Measurements from ENCODE around the gene RPS6KL1. TPM values are rescaled to one million over a fixed set of nuclear protein-coding genes. Genes with fewer than 3 reads are reported as not detected.

The RPS6KL1 gene
- total RNA-seq, 2 experiments from 2014 or later, result 12.5 to 12.7 TPM

- Histone ChIP-seq H3K4me3 (ENCODE audit: low read length) (no peak overlapping the region), H3K36me3 (ENCODE audit: insufficient read depth, low read length) (no peaks in the 10 kb centered on the region), H3K27ac (ENCODE audit: low read depth in 1 of 2, low read length in 2 of 2) (no peak overlapping the region), H3K4me1 (ENCODE audit: insufficient read depth, low read length) (peaks cover 3% of the 10 kb centered on the region), H3K9me3 (ENCODE audit: control insufficient read depth in 1 of 2, insufficient read depth in 1 of 2, low read length in 2 of 2) (no peaks in the 10 kb centered on the region), H3K27me3 (ENCODE audit: control insufficient read depth in 1 of 2, insufficient read depth in 2 of 2, low read length in 2 of 2) (peaks cover 0 to 1% of the 10 kb centered on the region in 2 experiments)
- CTCF ChIA-PET, result no interaction called here
- DNase-seq, result no peak
- TF ChIP-seq CTCF (IDR thresholded peaks at IDR 0.05), result no peak
- intact Hi-C loops (cut with DNase I, micrococcal nuclease), result no loop called here
- Mint-ChIP-seq H3K36me3 (ENCODE audit: low read depth) (no peaks in the 10 kb centered on the region), H3K9me3 (no peaks in the 10 kb centered on the region), H3K27ac (no peak overlapping the region), H3K27me3 (no peaks in the 10 kb centered on the region), H3K4me3 (no peak overlapping the region), H3K4me1 (ENCODE audit: low read depth) (no peaks in the 10 kb centered on the region)
- POLR2A ChIA-PET, result interaction anchor here (1.2 kb wide), 1 partner anchor 140 kb away, joined by 3 read pairs; no protein-coding TSS in a partner anchor
- ATAC-seq (ENCODE audit: poor library complexity), result no peak
Observed at GRCh38 chr14:74960736-74961135, 37.7 kb upstream of the RPS6KL1 start.

GRCh38 chr14:74959596-74960180, 36.6 kb upstream of the RPS6KL1 start:
- peaks cover 0 to 5% of the 10 kb centered on the region in 2 experiments for H3K9me3 ChIP-seq (ENCODE audit: control insufficient read depth in 1 of 2, insufficient read depth in 1 of 2, low read length in 2 of 2)
- ChIA-PET POLR2A (no interaction called here), CTCF (no interaction called here)
- H3K27ac ChIP-seq (ENCODE audit: low read depth in 1 of 2, low read length in 2 of 2), result no peak overlapping the region
- no peaks in the 10 kb centered on the region for H3K27me3 Mint-ChIP-seq
- H3K4me3 Mint-ChIP-seq, result no peak overlapping the region
- H3K36me3 Mint-ChIP-seq (ENCODE audit: low read depth), result no peaks in the 10 kb centered on the region
- no peaks in the 10 kb centered on the region for H3K4me1 Mint-ChIP-seq (ENCODE audit: low read depth)
- H3K36me3 ChIP-seq (ENCODE audit: insufficient read depth, low read length), result no peaks in the 10 kb centered on the region
- H3K4me1 ChIP-seq (ENCODE audit: insufficient read depth, low read length), result peaks cover 11% of the 10 kb centered on the region
- no peak overlapping the region for H3K27ac Mint-ChIP-seq
- intact Hi-C loops (cut with DNase I, micrococcal nuclease), result no loop called here
- H3K9me3 Mint-ChIP-seq, result no peaks in the 10 kb centered on the region
- H3K4me3 ChIP-seq (ENCODE audit: low read length), result no peak overlapping the region
- peaks cover 0 to 8% of the 10 kb centered on the region in 2 experiments for H3K27me3 ChIP-seq (ENCODE audit: control insufficient read depth in 1 of 2, insufficient read depth in 2 of 2, low read length in 2 of 2)
- DNase-seq (no peak), ATAC-seq (ENCODE audit: poor library complexity) (no peak)
- no peak for TF ChIP-seq CTCF (IDR thresholded peaks at IDR 0.05)

- H3K9me3 ChIP-seq (ENCODE audit: control insufficient read depth in 1 of 2, insufficient read depth in 1 of 2, low read length in 2 of 2), result peaks cover 0 to 5% of the 10 kb centered on the region in 2 experiments
- DNase-seq (no peak), ATAC-seq (ENCODE audit: poor library complexity) (no peak)
- ChIA-PET POLR2A (no interaction called here), CTCF (no interaction called here)
- H3K27me3 ChIP-seq (ENCODE audit: control insufficient read depth in 1 of 2, insufficient read depth in 2 of 2, low read length in 2 of 2), result peaks cover 8 to 21% of the 10 kb centered on the region in 2 experiments
- H3K9me3 Mint-ChIP-seq, result no peaks in the 10 kb centered on the region
- no peak overlapping the region for H3K27ac Mint-ChIP-seq
- peak overlapping the region; percentile 14 for H3K4me3 Mint-ChIP-seq
- peaks cover 15% of the 10 kb centered on the region for H3K4me1 ChIP-seq (ENCODE audit: insufficient read depth, low read length)
- H3K4me3 ChIP-seq (ENCODE audit: low read length), result no peak overlapping the region
- no peaks in the 10 kb centered on the region for H3K36me3 Mint-ChIP-seq (ENCODE audit: low read depth)
- no peak for TF ChIP-seq CTCF (IDR thresholded peaks at IDR 0.05)
- no peaks in the 10 kb centered on the region for H3K36me3 ChIP-seq (ENCODE audit: insufficient read depth, low read length)
- intact Hi-C loops (cut with DNase I, micrococcal nuclease), result no loop called here
- H3K27me3 Mint-ChIP-seq, result peaks cover 9% of the 10 kb centered on the region
- H3K27ac ChIP-seq (ENCODE audit: low read depth in 1 of 2, low read length in 2 of 2), result no peak overlapping the region
- H3K4me1 Mint-ChIP-seq (ENCODE audit: low read depth), result no peaks in the 10 kb centered on the region
Observed at GRCh38 chr14:74956280-74957072, 33.4 kb upstream of the RPS6KL1 start.
